GM23248 (cell line): ENCODE measurements around the gene SPINT1. TPM values are rescaled to one million over a fixed set of nuclear protein-coding genes. Genes with fewer than 3 reads are reported as not detected.
A peak's percentile ranks its signal among the peaks of the same experiment; 100 is the strongest.

Experiments used
- DNase-seq: peaks from one replicate; pipeline ENCODE4 v3.0.0-alpha.2; 2015
- H2AFZ ChIP-seq: fragments of 200-600 bp; sonication (generic); 2 replicates; pipeline ENCODE4 v1.6.1; 2016; ENCODE audit warnings: antibody characterized with exemption
- H3F3A ChIP-seq: fragments of 200-600 bp; sonication (generic); 2 replicates; pipeline ENCODE4 v1.6.1; 2016; ENCODE audit warnings: mild to moderate bottlenecking, antibody characterized with exemption, mixed run types; ENCODE audit not compliant: insufficient read depth
- H3K27ac ChIP-seq: fragments of 200-600 bp; sonication (generic); 2 replicates; pipeline ENCODE4 v1.5.1; 2016; ENCODE audit warnings: mild to moderate bottlenecking
- H3K27me3 ChIP-seq: fragments of 200-600 bp; sonication (generic); replicated peaks from 2 replicates; pipeline ENCODE4 v1.6.1; 2016; ENCODE audit warnings: mild to moderate bottlenecking; ENCODE audit not compliant: insufficient read depth
- H3K36me3 ChIP-seq: fragments of 200-600 bp; sonication (generic); 2 replicates; pipeline ENCODE4 v1.6.1; 2016; ENCODE audit warnings: low read depth, mild to moderate bottlenecking
- H3K4me1 ChIP-seq: fragments of 200-600 bp; sonication (generic); 2 replicates; pipeline ENCODE4 v1.6.1; 2016; ENCODE audit warnings: mild to moderate bottlenecking; ENCODE audit not compliant: insufficient read depth
- H3K4me2 ChIP-seq: fragments of 200-600 bp; sonication (generic); one replicate; pipeline ENCODE4 v1.6.1; 2016; ENCODE audit warnings: mild to moderate bottlenecking; ENCODE audit not compliant: unreplicated experiment
- H3K4me3 ChIP-seq: fragments of 200-600 bp; sonication (generic); 2 replicates; pipeline ENCODE4 v1.5.1; 2016; ENCODE audit warnings: mild to moderate bottlenecking
- H3K79me2 ChIP-seq: fragments of 200-600 bp; sonication (generic); 2 replicates; pipeline ENCODE4 v1.6.1; 2016; ENCODE audit warnings: mild to moderate bottlenecking; ENCODE audit not compliant: insufficient read depth
- H3K9ac ChIP-seq: fragments of 200-600 bp; sonication (generic); 2 replicates; pipeline ENCODE4 v1.6.1; 2016; ENCODE audit warnings: mild to moderate bottlenecking
- H3K9me2 ChIP-seq: fragments of 200-600 bp; sonication (generic); 2 replicates; pipeline ENCODE4 v1.6.1; 2016; ENCODE audit warnings: mixed run types, mild to moderate bottlenecking, moderate library complexity; ENCODE audit not compliant: insufficient read depth
- H3K9me3 ChIP-seq: fragments of 200-600 bp; sonication (generic); one replicate; pipeline ENCODE4 v1.6.1; 2017; ENCODE audit warnings: low read depth
- H4K20me1 ChIP-seq: fragments of 200-600 bp; sonication (generic); 2 replicates; pipeline ENCODE4 v1.6.0; 2016; ENCODE audit not compliant: insufficient read depth
- EZH2 ChIP-seq: fragments of 200-600 bp; sonication (generic); IDR thresholded peaks from 2 replicates; pipeline ENCODE4 v1.6.1; 2018; ENCODE audit warnings: antibody characterized with exemption, mild to moderate bottlenecking; ENCODE audit not compliant: insufficient read depth, poor library complexity, severe bottlenecking
- EZH2phosphoT487 ChIP-seq: fragments of 200-600 bp; sonication (generic); IDR thresholded peaks from 2 replicates; pipeline ENCODE4 v1.6.1; 2018; ENCODE audit warnings: antibody characterized with exemption, moderate library complexity, mild to moderate bottlenecking, low read depth; ENCODE audit not compliant: insufficient read depth
- WGBS, 2 experiments: methylation state at CpG; one replicate each; pipeline ENCODE4 v1.1.6; 2015 to 2017; ENCODE audit warnings: low lambda C conversion rate in 2 of 2, low coverage in 1 of 2; ENCODE audit errors: missing lambda C conversion rate in 2 of 2; 5-methylcytosine and 5-hydroxymethylcytosine counted together
- in situ Hi-C: fragments of 300-500 bp; cut with MboI; formaldehyde crosslinking; loops from 2 replicates; pipeline ENCODE4 v1.15.0; 2020
- polyA plus RNA-seq: library from polyadenylated mRNA; unstranded; fragments of >200 nt; fragmentation: Nextera tagmentation; extraction: Ambion mirVana; gene quantifications from 2 replicates; pipeline ENCODE4 v1.2.1, GENCODE V29; 2016
- small RNA-seq: library from RNA; depleted of rRNA; stranded (forward); fragments of <200 nt; gene quantifications from one replicate; pipeline ENCODE3, GENCODE V24; 2014; ENCODE audit warnings: low read depth, low replicate concordance
- total RNA-seq: library from RNA; depleted of rRNA; stranded (reverse); fragments of >200 nt; shearing (Covaris generic); gene quantifications from 2 replicates; pipeline ENCODE4 v1.2.3, GENCODE V29; 2014; rRNA removed

SPINT1 gene
- total and polyA plus RNA-seq, 2 experiments from 2014 or later, result 0.19 to 7.8 TPM

- Histone ChIP-seq H3K4me1 (peaks cover 24% of the 10 kb centered on the region), H3K36me3 (no peaks in the 10 kb centered on the region; the same call in 1 of the 2 replicates), H3F3A (peaks cover 28% of the 10 kb centered on the region), H3K4me3 (peak overlapping the region; percentile 63), H3K79me2 (no peaks in the 10 kb centered on the region), H3K4me2 (peak overlapping the region; percentile 79), H2AFZ (peak overlapping the region; percentile 49), H3K9ac (peak overlapping the region; percentile 72), H4K20me1 (no peaks in the 10 kb centered on the region), H3K27me3 (no peaks in the 10 kb centered on the region), H3K9me3 (no peaks in the 10 kb centered on the region), H3K27ac (peak overlapping the region; percentile 75), H3K9me2 (no peaks in the 10 kb centered on the region)
- in situ Hi-C loops, result loop anchor here (10.0 kb wide), 1 partner anchor 118 kb away; no protein-coding TSS in a partner anchor
- TF ChIP-seq EZH2 (no peak), EZH2phosphoT487 (no peak)
- peak; percentile 44 for DNase-seq
- 33% methylated on average over 20 to 22 of the region's 22 CpGs for WGBS, 2 experiments
Observed at GRCh38 chr15:40906991-40907802, 63.3 kb downstream of the SPINT1 start.

Small RNA genes lying within 50 kb of the gene (small RNA-seq; reads per million reads assigned to genes)
- not detected for gene AC025166.1

Other genes starting within 250 kb of the SPINT1 start
- 14.5 and 19.1 TPM in 2 replicates for gene KNL1, start 249.8 kb upstream of the SPINT1 start, total RNA-seq
- gene KNL1, start 249.8 kb upstream of the SPINT1 start, polyA plus RNA-seq, result 5.7 and 6.4 TPM in 2 replicates
- 5.1 and 7.1 TPM in 2 replicates for gene RAD51, start 148.9 kb upstream of the SPINT1 start, total RNA-seq
- gene RAD51, start 148.9 kb upstream of the SPINT1 start, polyA plus RNA-seq, result 12.1 and 14.6 TPM in 2 replicates
- 25.9 and 30.0 TPM in 2 replicates for gene RMDN3, start 88.8 kb upstream of the SPINT1 start, total RNA-seq
- gene RMDN3, start 88.8 kb upstream of the SPINT1 start, polyA plus RNA-seq, result 41.4 TPM in 2 replicates
- gene GCHFR, start 80.0 kb upstream of the SPINT1 start, total RNA-seq, result 0.54 and 8.9 TPM in 2 replicates
- 1.8 and 2.3 TPM in 2 replicates for gene GCHFR, start 80.0 kb upstream of the SPINT1 start, polyA plus RNA-seq
- gene C15orf62, start 74.1 kb upstream of the SPINT1 start, total RNA-seq, result not detected in 2 replicates
- 0.11 and 0.28 TPM in 2 replicates for gene C15orf62, start 74.1 kb upstream of the SPINT1 start, polyA plus RNA-seq
- gene ZFYVE19, start 37.0 kb upstream of the SPINT1 start, total RNA-seq, result 24.2 and 33.5 TPM in 2 replicates
- gene ZFYVE19, start 37.0 kb upstream of the SPINT1 start, polyA plus RNA-seq, result 11.7 and 15.0 TPM in 2 replicates
- 13.4 and 64.4 TPM in 2 replicates for gene DNAJC17, start 36.6 kb upstream of the SPINT1 start, total RNA-seq
- 36.4 and 44.6 TPM in 2 replicates for gene DNAJC17, start 36.6 kb upstream of the SPINT1 start, polyA plus RNA-seq
- gene PPP1R14D, start 15.3 kb upstream of the SPINT1 start, total RNA-seq, result not detected in 2 replicates
- gene PPP1R14D, start 15.3 kb upstream of the SPINT1 start, polyA plus RNA-seq, result not detected in 2 replicates
- gene RHOV, start 30.2 kb downstream of the SPINT1 start, total RNA-seq, result not detected in 2 replicates
- not detected in 2 replicates for gene RHOV, start 30.2 kb downstream of the SPINT1 start, polyA plus RNA-seq
- 30.4 and 32.7 TPM in 2 replicates for gene VPS18, start 50.4 kb downstream of the SPINT1 start, total RNA-seq
- gene VPS18, start 50.4 kb downstream of the SPINT1 start, polyA plus RNA-seq, result 15.8 and 16.4 TPM in 2 replicates
- not detected in 2 replicates for gene DLL4, start 85.3 kb downstream of the SPINT1 start, total RNA-seq
- not detected in 2 replicates for gene DLL4, start 85.3 kb downstream of the SPINT1 start, polyA plus RNA-seq
- gene CHAC1, start 109.4 kb downstream of the SPINT1 start, total RNA-seq, result 65.8 and 74.4 TPM in 2 replicates
- gene CHAC1, start 109.4 kb downstream of the SPINT1 start, polyA plus RNA-seq, result 43.8 and 47.2 TPM in 2 replicates